Measurements from ENCODE around the gene S100A14. TPM values are rescaled to one million over a fixed set of nuclear protein-coding genes. Genes with fewer than 3 reads are reported as not detected.
"Not testable (repeated sequence)": the region's sequence is repeated elsewhere in the genome, so short reads cannot be mapped to it uniquely, and the experiment has no call there.

Gene S100A14
- total RNA-seq, 2 donors from 2014 or later, result 4.2 to 4.9 TPM

GRCh38 chr1:153578936-153579335 is 37.2 kb downstream of the S100A14 start:
- no peak for TF ChIP-seq CTCF (IDR thresholded peaks at IDR 0.05)
- H3K9me3 ChIP-seq, result no peaks in the 10 kb centered on the region
- H3K4me3 ChIP-seq, result no peak overlapping the region
- peaks cover 0 to 10% of the 10 kb centered on the region in 2 donors for H3K4me1 ChIP-seq (ENCODE audit: control insufficient read depth in 1 of 2, low read depth in 2 of 2)
- no peaks in the 10 kb centered on the region for H3K36me3 ChIP-seq
- ATAC-seq (ENCODE audit: insufficient number of reproducible peaks, low FRiP score, low read depth) (no peak), DNase-seq (ENCODE audit: low spot score) (no peak)
- no peaks in the 10 kb centered on the region for H3K27me3 ChIP-seq (replicated peaks; ENCODE audit: insufficient read depth)
- no peak overlapping the region for H3K27ac ChIP-seq

- ATAC-seq (ENCODE audit: insufficient number of reproducible peaks, low FRiP score, low read depth) (no peak), DNase-seq (ENCODE audit: low spot score) (no peak)
- no peak for TF ChIP-seq CTCF (IDR thresholded peaks at IDR 0.05)
- H3K36me3 ChIP-seq, result no peaks in the 10 kb centered on the region
- no peaks in the 10 kb centered on the region for H3K9me3 ChIP-seq
- peaks cover 0 to 10% of the 10 kb centered on the region in 2 donors for H3K4me1 ChIP-seq (ENCODE audit: control insufficient read depth in 1 of 2, low read depth in 2 of 2)
- H3K4me3 ChIP-seq, result no peak overlapping the region
- H3K27ac ChIP-seq, result no peak overlapping the region
- H3K27me3 ChIP-seq (replicated peaks; ENCODE audit: insufficient read depth), result no peaks in the 10 kb centered on the region
Observed at GRCh38 chr1:153578490-153578889, 37.6 kb downstream of the S100A14 start.

GRCh38 chr1:153577624-153578051 is 38.5 kb downstream of the S100A14 start:
- no peak for DNase-seq (ENCODE audit: low spot score)

GRCh38 chr1:153577138-153577537 is 39.0 kb downstream of the S100A14 start:
- ATAC-seq (ENCODE audit: insufficient number of reproducible peaks, low FRiP score, low read depth) (no peak), DNase-seq (ENCODE audit: low spot score) (no peak)
- Histone ChIP-seq H3K4me1 (ENCODE audit: control insufficient read depth in 1 of 2, low read depth in 2 of 2) (peaks cover 5 to 22% of the 10 kb centered on the region in 2 donors), H3K27me3 (replicated peaks; ENCODE audit: insufficient read depth) (no peaks in the 10 kb centered on the region), H3K4me3 (no peak overlapping the region), H3K36me3 (no peaks in the 10 kb centered on the region), H3K9me3 (no peaks in the 10 kb centered on the region), H3K27ac (no peak overlapping the region)
- no peak for TF ChIP-seq CTCF (IDR thresholded peaks at IDR 0.05)

More at GRCh38 chr1:153577624-153578051, 38.5 kb downstream of the S100A14 start:
- no peaks in the 10 kb centered on the region for H3K27me3 ChIP-seq (replicated peaks; ENCODE audit: insufficient read depth)
- H3K9me3 ChIP-seq, result no peaks in the 10 kb centered on the region
- TF ChIP-seq CTCF (IDR thresholded peaks at IDR 0.05), result no peak
- no peaks in the 10 kb centered on the region for H3K36me3 ChIP-seq
- ATAC-seq (ENCODE audit: insufficient number of reproducible peaks, low FRiP score, low read depth), result no peak
- H3K27ac ChIP-seq, result no peak overlapping the region
- no peak overlapping the region for H3K4me3 ChIP-seq
- H3K4me1 ChIP-seq (ENCODE audit: control insufficient read depth in 1 of 2, low read depth in 2 of 2), result peaks cover 5 to 17% of the 10 kb centered on the region in 2 donors

- not testable (repeated sequence) for ATAC-seq (ENCODE audit: insufficient number of reproducible peaks, low FRiP score, low read depth); H3K4me3 ChIP-seq; DNase-seq (ENCODE audit: low spot score); H3K36me3 ChIP-seq; H3K27me3 ChIP-seq (replicated peaks; ENCODE audit: insufficient read depth); H3K9me3 ChIP-seq; H3K27ac ChIP-seq
- H3K4me1 ChIP-seq (ENCODE audit: control insufficient read depth in 1 of 2, low read depth in 2 of 2), result peaks cover 5 to 26% of the 10 kb centered on the region in 2 donors
Observed at GRCh38 chr1:153575497-153575896, 40.6 kb downstream of the S100A14 start.

GRCh38 chr1:153575081-153575491 is 41.0 kb downstream of the S100A14 start:
- H3K9me3 ChIP-seq; H3K4me3 ChIP-seq; H3K27ac ChIP-seq; ATAC-seq (ENCODE audit: insufficient number of reproducible peaks, low FRiP score, low read depth); DNase-seq (ENCODE audit: low spot score); H3K27me3 ChIP-seq (replicated peaks; ENCODE audit: insufficient read depth); H3K36me3 ChIP-seq: not testable (repeated sequence)
- peaks cover 5 to 26% of the 10 kb centered on the region in 2 donors for H3K4me1 ChIP-seq (ENCODE audit: control insufficient read depth in 1 of 2, low read depth in 2 of 2)

Data from thoracic aorta (tissue), 2 donors.